GM13977 (cell line): ENCODE measurements around the gene FEZF1.

ENCODE experiments used
- DNase-seq: peaks from one replicate; pipeline ENCODE4 v3.0.0; 2012; ENCODE audit warnings: low spot score
- CTCF ChIP-seq: IDR thresholded peaks from 2 replicates; pipeline ENCODE4 v1.5.1; 2012; ENCODE audit warnings: mild to moderate bottlenecking, control low read depth; ENCODE audit not compliant: insufficient read depth; ENCODE audit errors: extremely low read depth, missing control alignments
- in situ Hi-C: fragments of 300-500 bp; cut with MboI; formaldehyde crosslinking; loops from one replicate; pipeline ENCODE4 v1.12.0; 2022; ENCODE audit warnings: low sequenced_read_pairs, low pct_unique_long_range_greater_than_20kb, mixed read lengths, inconsistent platforms; ENCODE audit not compliant: unreplicated experiment

Gene FEZF1

GRCh38 chr7:122302761-122303530 is 1.6 kb downstream of the FEZF1 start:
- no peak for DNase-seq
- no peak for TF ChIP-seq CTCF
- in situ Hi-C loops = no loop called here

GRCh38 chr7:122301858-122302760 is 2.4 kb downstream of the FEZF1 start:
- no peak for TF ChIP-seq CTCF
- in situ Hi-C loops = no loop called here
- no peak for DNase-seq

- no peak for TF ChIP-seq CTCF
- in situ Hi-C loops = no loop called here
- no peak for DNase-seq
Measured at GRCh38 chr7:122300956-122301833, 3.4 kb downstream of the FEZF1 start.

GRCh38 chr7:122300211-122300932 is 4.2 kb downstream of the FEZF1 start:
- in situ Hi-C loops = no loop called here
- DNase-seq = no peak
- no peak for TF ChIP-seq CTCF

GRCh38 chr7:122299624-122300210 is 4.8 kb downstream of the FEZF1 start:
- no peak for TF ChIP-seq CTCF
- in situ Hi-C loops = no loop called here
- no peak for DNase-seq

- TF ChIP-seq CTCF = no peak
- no peak for DNase-seq
- in situ Hi-C loops = no loop called here
Measured at GRCh38 chr7:122298618-122299017, 5.9 kb downstream of the FEZF1 start.
